Hepatocyte (in vitro differentiated cells): Measurements from ENCODE around the gene ANO1. TPM values are rescaled to one million over a fixed set of nuclear protein-coding genes. Genes with fewer than 3 reads are reported as not detected.

Source experiments
- DNase-seq: peaks from one replicate; pipeline ENCODE4 v3.0.0-alpha.2; 2016; ENCODE audit warnings: low spot score
- H2AFZ ChIP-seq: fragments of 200-600 bp; sonication (generic); 2 replicates; pipeline ENCODE4 v1.6.0; 2016; ENCODE audit warnings: antibody characterized with exemption, mild to moderate bottlenecking
- H3K27ac ChIP-seq: fragments of 200-600 bp; sonication (generic); 2 replicates; pipeline ENCODE4 v1.5.1; 2016; ENCODE audit warnings: mild to moderate bottlenecking
- H3K27me3 ChIP-seq: fragments of 200-600 bp; sonication (generic); 2 replicates; pipeline ENCODE4 v1.6.1; 2016
- H3K36me3 ChIP-seq: fragments of 200-600 bp; sonication (generic); replicated peaks from 2 replicates; pipeline ENCODE4 v1.5.1; 2016; ENCODE audit warnings: low read depth; ENCODE audit not compliant: insufficient read depth
- H3K4me1 ChIP-seq: fragments of 200-600 bp; sonication (generic); 2 replicates; pipeline ENCODE4 v1.5.1; 2016; ENCODE audit warnings: mild to moderate bottlenecking, moderate library complexity; ENCODE audit not compliant: insufficient read depth
- H3K4me2 ChIP-seq: fragments of 200-600 bp; sonication (generic); 2 replicates; pipeline ENCODE4 v1.6.0; 2016
- H3K4me3 ChIP-seq: fragments of 200-600 bp; sonication (generic); 2 replicates; pipeline ENCODE4 v1.5.1; 2016; ENCODE audit warnings: mild to moderate bottlenecking
- H3K79me2 ChIP-seq: fragments of 200-600 bp; sonication (generic); 2 replicates; pipeline ENCODE4 v1.6.0; 2017; ENCODE audit warnings: mild to moderate bottlenecking
- H3K9me2 ChIP-seq: fragments of 200-600 bp; sonication (generic); replicated peaks from 2 replicates; pipeline ENCODE4 v1.6.0; 2017; ENCODE audit warnings: mild to moderate bottlenecking; ENCODE audit not compliant: insufficient read depth
- H3K9me3 ChIP-seq: fragments of 200-600 bp; sonication (generic); 2 replicates; pipeline ENCODE4 v1.5.1; 2016; ENCODE audit warnings: low read depth, mild to moderate bottlenecking
- H4K20me1 ChIP-seq: fragments of 200-600 bp; sonication (generic); 2 replicates; pipeline ENCODE4 v1.6.0; 2016; ENCODE audit warnings: mild to moderate bottlenecking; ENCODE audit not compliant: insufficient read depth, poor library complexity, severe bottlenecking
- EZH2 ChIP-seq: fragments of 200-600 bp; sonication (generic); IDR thresholded peaks from 2 replicates; pipeline ENCODE4 v1.6.1; 2016; ENCODE audit warnings: antibody characterized with exemption, mild to moderate bottlenecking, borderline replicate concordance
- EZH2phosphoT487 ChIP-seq: fragments of 200-600 bp; sonication (generic); IDR thresholded peaks from one replicate; pipeline ENCODE4 v1.6.1; 2018; ENCODE audit warnings: antibody characterized with exemption, mild to moderate bottlenecking, low read depth, moderate library complexity; ENCODE audit not compliant: unreplicated experiment, severe bottlenecking
- WGBS: methylation state at CpG from one replicate; pipeline ENCODE4 v1.1.6; 2016; ENCODE audit warnings: low lambda C conversion rate; ENCODE audit errors: missing lambda C conversion rate; 5-methylcytosine and 5-hydroxymethylcytosine counted together
- polyA plus RNA-seq: library from polyadenylated mRNA; unstranded; fragments of >200 nt; fragmentation: Nextera tagmentation; extraction: Ambion mirVana; gene quantifications from 2 replicates; pipeline ENCODE4 v1.2.1, GENCODE V29; 2016
- total RNA-seq: library from RNA; depleted of rRNA; stranded (reverse); fragments of >200 nt; gene quantifications from 2 replicates; pipeline ENCODE4 v1.2.3, GENCODE V29; 2014
- TF ChIP-seq, protein P1 (sequence below): fragments of 200-600 bp; sonication (generic); IDR thresholded peaks from 2 replicates; pipeline ENCODE4 v1.5.1; 2016; ENCODE audit warnings: antibody characterized with exemption, mild to moderate bottlenecking; ENCODE audit not compliant: poor library complexity

ANO1 gene
- total and polyA plus RNA-seq, 2 experiments from 2014 or later = 6.2 to 12.1 TPM

DNA sequence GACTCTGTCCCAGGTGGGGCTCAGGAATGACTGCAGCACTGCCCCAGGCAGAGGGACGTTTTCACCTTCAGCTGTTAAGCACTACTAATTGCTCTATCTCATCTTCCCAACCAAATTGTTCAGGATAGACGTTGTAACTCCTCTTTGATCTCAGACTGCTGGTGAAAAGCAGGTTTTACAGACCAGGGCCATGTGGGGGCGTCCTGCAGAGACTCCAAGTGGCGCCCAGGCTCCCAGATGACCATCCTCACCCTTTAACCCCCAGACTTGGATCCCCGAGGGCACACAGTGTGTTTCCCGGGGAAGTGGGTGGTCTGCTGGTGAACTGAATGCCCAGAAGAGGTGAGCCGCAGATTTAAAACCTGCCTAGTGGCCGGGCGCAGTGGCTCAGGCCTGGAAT is 148.8 kb downstream of the ANO1 start:
- 58% methylated on average over 9 of the region's 9 CpGs for WGBS
- Histone ChIP-seq H3K9me3 (no peaks in the 10 kb centered on the region), H3K4me1 (no peaks in the 10 kb centered on the region), H3K27ac (no peak overlapping the region), H3K4me2 (no peak overlapping the region), H3K27me3 (no peaks in the 10 kb centered on the region), H3K79me2 (no peaks in the 10 kb centered on the region), H3K36me3 (no peaks in the 10 kb centered on the region), H3K4me3 (no peak overlapping the region), H2AFZ (no peak overlapping the region), H4K20me1 (no peaks in the 10 kb centered on the region), H3K9me2 (no peaks in the 10 kb centered on the region)
- no peak for DNase-seq
- TF ChIP-seq, protein P1, sequence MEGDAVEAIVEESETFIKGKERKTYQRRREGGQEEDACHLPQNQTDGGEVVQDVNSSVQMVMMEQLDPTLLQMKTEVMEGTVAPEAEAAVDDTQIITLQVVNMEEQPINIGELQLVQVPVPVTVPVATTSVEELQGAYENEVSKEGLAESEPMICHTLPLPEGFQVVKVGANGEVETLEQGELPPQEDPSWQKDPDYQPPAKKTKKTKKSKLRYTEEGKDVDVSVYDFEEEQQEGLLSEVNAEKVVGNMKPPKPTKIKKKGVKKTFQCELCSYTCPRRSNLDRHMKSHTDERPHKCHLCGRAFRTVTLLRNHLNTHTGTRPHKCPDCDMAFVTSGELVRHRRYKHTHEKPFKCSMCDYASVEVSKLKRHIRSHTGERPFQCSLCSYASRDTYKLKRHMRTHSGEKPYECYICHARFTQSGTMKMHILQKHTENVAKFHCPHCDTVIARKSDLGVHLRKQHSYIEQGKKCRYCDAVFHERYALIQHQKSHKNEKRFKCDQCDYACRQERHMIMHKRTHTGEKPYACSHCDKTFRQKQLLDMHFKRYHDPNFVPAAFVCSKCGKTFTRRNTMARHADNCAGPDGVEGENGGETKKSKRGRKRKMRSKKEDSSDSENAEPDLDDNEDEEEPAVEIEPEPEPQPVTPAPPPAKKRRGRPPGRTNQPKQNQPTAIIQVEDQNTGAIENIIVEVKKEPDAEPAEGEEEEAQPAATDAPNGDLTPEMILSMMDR = no peak
- no peak for TF ChIP-seq EZH2
- TF ChIP-seq EZH2phosphoT487 = no peak

DNA sequence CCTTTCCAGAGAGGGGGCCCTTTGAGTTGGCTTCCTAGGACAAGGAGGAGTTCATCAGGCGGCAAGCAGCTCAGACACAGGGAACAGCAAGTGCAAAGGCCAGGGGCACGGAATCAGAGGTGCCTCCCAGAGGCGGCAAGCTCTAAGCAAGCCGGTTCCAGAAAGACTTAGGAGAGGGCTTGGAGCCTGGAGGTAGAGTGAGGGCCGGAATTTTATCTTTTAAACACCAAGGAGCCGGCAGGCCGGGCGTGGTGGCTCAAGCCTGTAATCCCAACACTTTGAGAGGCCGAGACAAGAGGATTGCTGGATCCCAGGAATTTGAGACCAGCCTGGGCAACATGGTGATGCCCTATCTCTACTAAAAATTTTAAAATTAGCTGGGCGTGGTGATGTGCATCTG is 151.6 kb downstream of the ANO1 start:
- no peaks in the 10 kb centered on the region for H3K9me2 ChIP-seq
- no peaks in the 10 kb centered on the region for H3K36me3 ChIP-seq
- H2AFZ ChIP-seq = no peak overlapping the region
- no peaks in the 10 kb centered on the region for H3K4me1 ChIP-seq
- 84% methylated on average over 10 of the region's 10 CpGs for WGBS
- no peak overlapping the region for H3K4me2 ChIP-seq
- no peaks in the 10 kb centered on the region for H3K79me2 ChIP-seq
- no peaks in the 10 kb centered on the region for H3K27me3 ChIP-seq
- no peaks in the 10 kb centered on the region for H3K9me3 ChIP-seq
- no peaks in the 10 kb centered on the region for H4K20me1 ChIP-seq
- no peak overlapping the region for H3K27ac ChIP-seq
- no peak overlapping the region for H3K4me3 ChIP-seq
- TF ChIP-seq EZH2 = no peak
- TF ChIP-seq EZH2phosphoT487 = no peak
- TF ChIP-seq, protein P1 = no peak
- no peak for DNase-seq

DNA sequence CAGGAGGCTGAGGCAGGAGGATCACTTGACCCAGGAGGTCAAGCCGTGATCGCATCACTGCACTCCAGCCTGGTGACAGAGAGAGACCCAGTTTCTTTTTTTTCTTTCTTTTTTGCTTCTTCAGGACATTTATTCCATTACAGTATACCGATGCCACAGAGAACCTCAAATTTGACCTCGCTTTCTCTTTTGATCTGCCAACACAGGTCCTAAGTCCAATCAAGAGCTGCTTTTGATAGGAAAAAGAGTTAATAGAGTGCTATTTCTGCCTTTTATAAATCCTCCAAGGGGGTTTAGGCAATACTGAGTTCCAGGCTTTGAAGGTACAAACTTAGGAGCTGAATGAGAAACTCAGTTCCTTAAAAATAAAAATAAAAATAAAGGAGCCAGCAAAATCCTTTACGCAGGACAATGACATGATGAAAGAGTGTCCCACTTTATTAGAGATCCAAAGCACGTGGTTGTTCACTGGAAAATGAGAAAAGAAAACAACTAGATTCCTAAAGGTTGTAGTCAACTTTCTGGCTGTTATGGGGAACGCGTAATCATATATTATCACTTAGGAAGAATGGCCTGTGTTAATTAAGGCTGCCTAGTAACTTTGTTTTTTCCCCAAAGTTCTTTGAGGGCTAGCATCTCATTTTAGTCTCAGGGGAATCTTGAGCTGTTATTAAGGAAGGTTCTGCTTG is 152.2 kb downstream of the ANO1 start:
- Histone ChIP-seq H3K4me1 (no peaks in the 10 kb centered on the region), H3K36me3 (no peaks in the 10 kb centered on the region), H3K4me3 (no peak overlapping the region), H3K79me2 (no peaks in the 10 kb centered on the region), H3K27ac (no peak overlapping the region), H2AFZ (no peak overlapping the region), H4K20me1 (no peaks in the 10 kb centered on the region), H3K4me2 (no peak overlapping the region), H3K27me3 (no peaks in the 10 kb centered on the region), H3K9me3 (no peaks in the 10 kb centered on the region), H3K9me2 (no peaks in the 10 kb centered on the region)
- TF ChIP-seq EZH2 (no peak), EZH2phosphoT487 (no peak)
- TF ChIP-seq, protein P1 = no peak
- WGBS = 89% methylated on average over 8 of the region's 8 CpGs
- DNase-seq = no peak
